ENCODE measurements around the gene MSX2.
"Not testable (repeated sequence)": the region's sequence is repeated elsewhere in the genome, so short reads cannot be mapped to it uniquely, and the experiment has no call there.

MSX2 gene

GRCh38 chr5:174733836-174734235, 9.5 kb downstream of the MSX2 start:
- DNase-seq: no peak

- no peak for DNase-seq
Measured at GRCh38 chr5:174734571-174735497, 10.5 kb downstream of the MSX2 start.

- DNase-seq: peak; percentile 34
Measured at GRCh38 chr5:174735498-174736330, 11.3 kb downstream of the MSX2 start.

DNA sequence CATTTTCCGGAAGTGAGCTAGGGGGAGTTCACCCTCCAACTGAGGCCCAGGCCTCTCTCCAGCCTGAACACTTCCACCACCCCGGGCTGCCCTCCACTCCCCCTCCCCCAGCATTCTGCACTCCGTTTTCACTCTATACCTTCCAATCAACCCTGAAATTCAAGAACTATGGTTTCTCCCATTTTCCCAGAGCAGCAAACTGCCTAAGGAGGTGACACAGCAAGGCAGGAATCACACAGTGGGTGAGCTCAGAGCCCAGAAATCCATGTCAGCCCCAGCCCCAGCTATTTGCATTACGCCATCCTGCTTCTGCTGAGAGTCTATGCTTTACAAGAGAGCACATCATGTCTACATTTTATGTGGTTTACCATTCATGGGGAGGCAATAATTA, 11.9 kb downstream of the MSX2 start:
- no peak for DNase-seq

GRCh38 chr5:174736777-174737176, 12.4 kb downstream of the MSX2 start:
- no peak for DNase-seq

DNA sequence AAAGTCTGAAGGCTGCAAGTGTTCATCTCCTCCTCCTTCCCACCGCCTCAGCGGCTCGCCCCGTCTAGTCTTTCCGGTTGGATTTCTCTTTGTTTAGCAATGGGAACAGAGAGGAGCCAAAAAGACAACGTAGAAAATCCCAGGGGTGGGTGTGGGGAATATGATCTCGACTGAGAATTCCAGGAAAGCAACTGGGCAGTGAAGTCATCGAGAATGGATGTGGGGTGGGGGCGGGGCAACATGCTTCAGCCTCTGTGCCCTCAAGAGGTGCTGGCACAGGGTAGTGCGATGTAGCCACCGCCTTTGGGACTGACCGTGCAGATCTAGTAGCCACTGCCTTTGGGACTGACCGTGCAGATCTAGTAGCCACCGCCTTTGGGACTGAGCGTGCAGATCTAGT, 12.9 kb downstream of the MSX2 start:
- no peak for DNase-seq

DNA sequence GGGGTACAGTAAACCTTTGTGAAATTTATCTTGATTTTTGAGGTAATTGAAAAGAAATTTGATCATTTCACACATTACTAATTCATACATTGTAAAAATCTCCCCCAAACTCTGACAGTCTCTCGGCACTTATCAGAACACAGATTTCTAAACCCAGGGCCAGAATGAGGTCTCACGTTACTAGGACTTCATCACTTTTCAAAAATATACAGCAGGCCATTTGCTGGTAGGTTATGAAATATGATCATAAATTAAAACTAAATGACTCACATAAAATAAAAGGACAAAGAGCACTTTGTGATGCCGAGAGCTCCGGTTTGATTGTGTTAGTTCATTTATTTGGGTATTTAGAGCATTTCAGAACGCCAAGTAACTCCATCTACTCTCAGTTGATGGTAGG, 17.0 kb downstream of the MSX2 start:
- DNase-seq: no peak

GRCh38 chr5:174744896-174745295, 20.5 kb downstream of the MSX2 start:
- DNase-seq: no peak

- no peak for DNase-seq
Measured at GRCh38 chr5:174745590-174746103, 21.3 kb downstream of the MSX2 start.

DNA sequence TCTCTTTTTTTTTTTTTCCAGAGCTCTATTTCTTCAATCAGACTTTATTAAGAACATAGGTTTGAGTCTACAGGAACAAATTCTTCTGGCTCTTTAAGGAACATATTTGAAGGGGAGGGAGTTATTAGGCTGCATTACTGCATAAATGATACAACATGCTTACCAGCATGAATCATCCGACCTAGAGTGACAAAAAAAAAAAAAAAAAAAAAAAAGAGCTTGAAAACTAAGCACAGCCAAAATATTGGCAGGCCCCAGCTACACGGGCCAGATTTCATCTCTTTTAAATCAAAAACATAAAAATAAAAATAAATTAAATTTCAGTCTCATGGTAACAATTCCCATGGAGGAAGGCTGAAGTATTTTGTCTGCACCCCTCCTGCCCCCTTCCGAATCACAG, 26.3 kb downstream of the MSX2 start:
- no peak for DNase-seq

- peak; percentile 23 for DNase-seq
Measured at GRCh38 chr5:174751154-174752000, 27.0 kb downstream of the MSX2 start.

GRCh38 chr5:174752121-174752520, 27.7 kb downstream of the MSX2 start:
- no peak for DNase-seq

- no peak for DNase-seq
Measured at GRCh38 chr5:174755106-174755505, 30.7 kb downstream of the MSX2 start.

DNA sequence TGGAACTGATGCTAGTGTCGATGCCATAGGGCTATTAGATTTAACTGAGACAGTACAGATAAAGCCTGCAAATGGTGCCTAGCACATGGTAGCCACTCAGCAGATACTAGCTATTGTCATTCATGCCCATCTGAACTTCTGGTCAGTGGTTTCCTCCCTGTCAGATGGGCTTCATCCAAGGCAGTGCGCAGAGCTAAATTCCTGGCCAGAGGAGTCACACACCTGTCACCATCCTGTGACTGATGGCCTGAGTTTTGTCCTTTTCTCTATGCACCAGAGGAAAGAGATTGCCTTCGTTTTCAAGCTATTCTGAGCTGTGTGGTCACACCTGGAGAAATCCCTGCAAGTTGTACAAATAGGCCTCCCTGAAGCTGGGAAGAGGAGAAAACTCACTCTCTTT, 34.7 kb downstream of the MSX2 start:
- DNase-seq: no peak

DNA sequence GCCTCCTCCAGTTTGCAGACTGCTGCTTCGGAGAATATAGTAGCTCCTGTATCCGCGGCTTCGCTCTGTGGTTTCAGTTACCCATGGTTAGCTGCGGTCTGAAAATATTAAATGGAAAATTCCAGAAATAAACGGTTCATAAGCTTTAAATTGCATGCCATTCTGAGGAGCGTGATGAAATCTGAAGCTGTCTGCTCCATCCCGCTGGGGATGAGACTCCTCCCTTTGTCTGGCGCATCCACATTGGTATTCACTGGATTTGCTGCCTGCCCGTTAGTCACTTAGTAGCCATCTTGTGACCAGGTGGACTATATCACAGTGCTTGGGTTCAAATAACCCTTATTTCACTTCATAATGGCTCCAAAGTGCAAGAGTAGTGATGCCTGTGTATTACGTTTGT, 36.3 kb downstream of the MSX2 start:
- no peak for DNase-seq

GRCh38 chr5:174761341-174761740, 37.0 kb downstream of the MSX2 start:
- not testable (repeated sequence) for DNase-seq

DNA sequence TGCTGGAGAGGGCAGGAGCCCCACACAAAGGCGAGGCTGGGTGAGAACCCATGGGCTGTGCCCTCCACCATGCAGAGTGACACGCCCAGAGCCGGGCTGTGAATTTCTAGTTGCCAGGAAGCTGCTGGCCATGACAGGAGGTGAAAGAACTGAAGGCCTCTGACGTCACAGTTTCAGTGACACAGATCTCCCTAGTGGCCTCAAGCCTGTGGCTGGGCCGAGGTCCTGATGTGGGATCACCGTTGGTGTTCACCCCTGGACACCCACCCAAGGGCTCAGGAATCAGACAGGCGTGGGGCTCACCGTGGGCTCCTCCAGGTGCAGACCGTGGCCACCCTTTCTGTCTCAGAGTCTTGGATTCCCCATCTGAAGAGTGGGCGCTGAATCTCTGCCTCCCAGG, 39.9 kb downstream of the MSX2 start:
- DNase-seq: no peak

DNA sequence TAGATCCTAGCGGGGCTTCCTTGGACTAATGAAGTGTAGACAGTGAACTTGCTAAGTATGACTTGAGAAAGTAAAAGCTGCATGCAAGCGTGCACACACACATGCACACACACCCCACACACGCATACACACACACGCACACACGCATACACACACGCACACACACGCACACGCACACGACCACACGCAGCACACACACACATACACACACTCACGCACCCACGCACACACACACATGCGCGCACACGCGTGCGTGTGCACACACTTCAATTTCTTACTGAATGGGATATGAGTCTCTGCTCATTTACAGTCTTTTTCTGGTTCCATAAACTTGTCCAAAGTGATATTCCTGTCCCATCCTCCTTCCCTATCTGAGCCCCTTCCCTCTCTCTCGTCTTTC, 41.2 kb downstream of the MSX2 start:
- DNase-seq: no peak

DNA sequence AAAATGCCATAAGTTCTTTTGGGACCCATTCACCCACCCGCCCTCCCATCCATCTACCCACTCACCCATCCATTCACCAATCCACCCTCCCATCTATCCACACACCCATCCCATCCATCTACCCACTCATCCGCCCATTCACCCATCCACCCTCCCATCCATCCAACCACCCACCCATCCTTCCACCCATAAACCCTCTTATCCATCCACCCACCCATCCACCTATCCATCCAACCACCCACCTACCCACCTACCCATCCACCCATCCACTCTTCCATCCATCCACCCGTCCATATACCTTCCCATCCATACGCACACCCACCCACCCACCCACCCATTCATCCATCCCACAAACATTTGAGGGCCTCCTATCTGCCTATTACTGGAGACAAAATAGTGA, 43.3 kb downstream of the MSX2 start:
- no peak for DNase-seq

DNA sequence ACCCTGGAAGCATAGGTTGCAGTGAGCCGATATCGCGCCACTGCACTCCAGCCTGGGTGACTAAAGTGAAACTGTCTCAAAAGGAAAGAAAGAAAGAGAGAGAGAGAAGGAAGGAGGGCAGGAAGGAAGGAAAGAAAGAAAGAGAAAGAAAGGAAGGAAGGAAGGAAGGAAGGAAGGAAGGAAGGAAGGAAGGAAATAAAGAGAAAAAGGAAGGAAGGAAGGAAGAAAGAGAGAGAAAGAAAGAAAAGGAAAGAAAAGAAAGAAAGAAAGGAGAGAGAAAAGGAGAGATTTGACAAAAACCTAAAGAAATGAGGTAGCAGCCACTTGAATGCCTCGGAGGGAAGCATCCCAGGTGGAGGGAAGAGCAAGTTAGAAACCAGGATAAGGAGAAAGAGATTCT, 44.6 kb downstream of the MSX2 start:
- no peak for DNase-seq

DNA sequence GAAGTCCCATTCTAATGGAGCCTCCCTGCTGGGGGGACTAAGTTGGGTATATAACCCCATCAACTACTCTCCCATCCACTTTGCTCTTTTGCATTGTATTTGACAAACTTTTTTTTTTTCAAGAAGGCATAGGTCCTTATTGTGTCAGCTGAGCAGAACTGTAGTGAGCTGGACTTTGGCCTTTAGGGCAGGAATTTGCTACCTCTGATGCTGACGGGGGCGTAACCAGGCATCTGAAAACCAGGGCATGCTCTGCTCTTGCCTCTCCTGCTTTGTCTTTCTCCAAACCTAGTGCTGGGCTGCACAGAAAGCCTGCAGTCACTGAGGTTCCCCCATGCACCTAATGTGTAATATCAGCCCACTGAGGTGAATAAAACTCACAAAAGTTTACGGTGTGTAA, 49.0 kb downstream of the MSX2 start:
- no peak for DNase-seq

DNA sequence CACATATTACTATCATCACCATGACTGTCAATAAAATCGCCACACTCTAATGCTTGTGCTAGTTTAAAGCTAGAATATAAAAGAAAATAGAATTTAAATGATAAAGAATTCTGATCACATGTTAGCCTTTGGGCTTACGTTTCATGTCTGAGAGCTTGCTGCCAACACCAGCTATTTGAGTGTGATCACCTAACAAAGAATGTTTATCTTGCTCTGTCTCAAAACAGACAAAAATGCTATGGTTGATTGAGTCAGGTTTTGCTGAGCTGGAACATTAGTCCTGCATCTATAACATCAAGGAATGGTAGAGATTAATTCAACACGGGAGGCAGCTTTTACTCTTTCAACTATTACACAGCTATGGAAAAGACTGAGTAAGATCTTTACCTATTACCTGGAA, 50.7 kb downstream of the MSX2 start:
- DNase-seq: no peak

DNA sequence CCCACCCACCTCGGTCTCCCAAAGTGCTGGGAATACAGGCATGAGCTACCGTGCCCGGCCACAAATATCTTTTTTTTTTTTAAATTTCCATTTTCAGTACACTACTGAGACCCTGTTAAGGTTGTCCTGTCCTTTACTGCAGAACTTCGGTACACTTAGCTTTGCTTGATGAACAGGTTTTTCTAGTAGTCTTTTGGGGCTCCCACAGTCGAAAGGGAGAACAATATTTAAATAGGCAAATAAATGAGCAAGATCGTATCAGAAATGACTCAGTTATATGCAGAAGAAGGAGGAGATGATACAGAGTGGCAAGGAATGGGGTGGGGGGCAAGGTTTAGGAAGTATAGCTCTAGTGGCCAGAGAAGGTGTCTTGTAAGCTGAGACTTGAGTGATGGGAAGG, 52.7 kb downstream of the MSX2 start:
- peak; percentile 46 for DNase-seq
